HG03521 (cell line): ENCODE measurements around the gene AIM2.
A peak's percentile ranks its signal among the peaks of the same experiment; 100 is the strongest.

Experiments used
- ATAC-seq: cut with Tn5 transposase; IDR thresholded peaks from one replicate; pipeline ENCODE4 v1.9.1; 2021; ENCODE audit warnings: mild to moderate bottlenecking, moderate library complexity; ENCODE audit not compliant: unreplicated experiment

The AIM2 gene

DNA sequence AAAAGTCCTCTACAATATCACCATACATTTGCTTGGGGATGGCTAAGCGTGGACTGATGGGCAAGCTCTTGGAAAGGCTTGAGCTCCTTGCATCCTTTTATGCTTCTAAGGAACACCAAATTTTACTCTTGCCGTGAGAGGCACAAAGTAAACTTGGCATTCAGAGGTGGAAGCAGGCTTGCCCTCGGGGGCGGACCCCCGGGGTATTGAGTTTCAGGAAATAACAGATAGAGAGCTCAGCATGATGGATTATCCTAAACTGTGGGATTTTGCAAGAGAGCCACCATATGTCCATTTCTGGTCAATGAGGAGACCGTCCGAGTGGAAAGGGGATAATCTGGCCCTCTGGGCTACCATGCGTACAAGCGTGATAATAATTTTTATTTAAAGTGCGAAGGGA, 52.8 kb downstream of the AIM2 start:
- ATAC-seq, result no peak

DNA sequence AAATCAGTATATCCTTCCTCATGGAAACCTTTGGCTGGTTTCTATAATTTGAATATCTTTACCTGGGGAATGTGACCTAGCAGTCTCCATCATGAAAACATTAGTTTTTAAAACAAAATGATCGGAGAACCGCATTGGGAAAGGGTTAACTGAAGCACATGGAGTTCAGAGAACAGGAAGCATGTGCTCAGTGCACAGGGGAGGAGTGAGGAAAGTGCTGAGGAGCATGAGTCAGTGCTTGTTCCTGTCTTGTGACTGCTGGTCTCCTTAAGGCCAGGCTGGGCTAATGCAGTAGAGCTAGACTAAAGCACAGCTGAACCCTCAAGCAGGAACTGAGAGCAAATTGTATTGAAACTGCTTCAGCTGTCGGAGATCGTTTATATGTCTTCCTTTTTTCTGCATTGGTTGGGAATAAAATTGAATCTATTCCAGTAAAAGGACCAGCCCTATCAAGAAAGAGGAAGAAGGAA, 61.1 kb downstream of the AIM2 start:
- ATAC-seq, result peak; percentile 98

DNA sequence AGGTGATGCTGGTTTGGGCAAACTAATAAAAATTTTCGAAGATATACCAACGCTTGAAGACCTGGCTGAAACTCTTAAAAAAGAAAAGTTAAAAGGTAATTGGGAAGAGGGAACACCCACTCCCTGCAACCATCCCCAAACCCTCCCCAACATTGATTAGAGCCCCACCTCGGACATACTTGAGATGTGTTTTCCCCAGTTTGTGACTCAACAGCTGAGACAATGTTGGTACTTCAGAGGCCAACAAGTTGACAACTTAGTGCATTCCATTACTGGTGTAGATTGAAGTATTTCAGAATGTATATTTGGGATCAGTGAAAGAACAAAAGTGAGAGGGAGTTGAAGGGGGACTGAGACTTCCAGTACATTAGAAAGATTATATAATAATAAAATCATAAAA, 61.7 kb downstream of the AIM2 start:
- no peak for ATAC-seq

DNA sequence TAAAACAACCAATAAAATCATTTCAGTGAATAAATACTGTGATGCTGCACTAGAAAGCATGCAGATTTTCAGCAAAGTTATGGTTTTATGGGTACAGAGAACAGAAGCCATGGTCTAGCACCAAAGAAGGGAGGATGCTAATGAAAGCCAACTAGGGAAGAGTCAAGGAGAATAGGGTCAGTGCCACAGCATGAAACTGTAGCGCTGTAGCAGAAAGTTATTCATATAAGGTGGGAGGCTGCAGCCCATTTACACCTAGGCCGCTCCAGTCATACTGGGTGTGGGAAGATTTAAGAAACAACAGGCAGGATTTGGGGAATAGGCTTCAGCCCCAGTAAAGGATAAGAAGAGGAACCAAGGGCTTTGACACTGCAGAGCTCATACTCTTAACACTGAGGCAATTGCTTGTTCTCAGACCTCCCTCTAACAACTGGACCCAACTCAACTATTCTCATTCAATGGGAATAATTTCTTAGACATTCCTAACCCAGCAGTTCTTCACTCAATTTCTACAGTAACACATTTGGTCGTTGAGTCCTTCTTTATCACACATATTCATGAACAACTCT, 62.5 kb downstream of the AIM2 start:
- no peak for ATAC-seq

DNA sequence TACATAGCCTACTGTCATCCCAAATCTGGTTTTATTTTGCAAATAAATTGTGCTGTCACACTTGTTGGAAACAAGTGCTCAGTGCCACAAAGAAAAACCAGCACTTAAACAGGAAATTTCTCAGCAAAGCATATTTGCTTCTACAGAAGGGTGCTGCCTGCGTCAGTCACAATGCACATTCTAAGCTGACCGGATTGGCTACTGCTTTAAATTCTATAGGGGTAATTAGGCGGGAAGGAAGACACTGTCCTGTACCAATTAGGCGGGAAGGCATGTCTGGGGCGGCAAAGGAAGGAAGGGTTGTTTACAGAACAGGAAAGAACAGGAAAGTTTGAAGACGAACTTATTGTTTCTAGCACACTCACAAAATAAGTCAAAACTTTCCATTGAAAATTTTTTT, 64.1 kb downstream of the AIM2 start:
- no peak for ATAC-seq
